HG02938 (cell line): Measurements from ENCODE around the gene ACOXL.

Experiments
- ATAC-seq: cut with Tn5 transposase; IDR thresholded peaks from one replicate; pipeline ENCODE4 v1.9.1; 2021; ENCODE audit warnings: mild to moderate bottlenecking, moderate library complexity; ENCODE audit not compliant: unreplicated experiment

The ACOXL gene

GRCh38 chr2:110790907-110791306 is 58.5 kb downstream of the ACOXL start:
- no peak for ATAC-seq

- ATAC-seq, result no peak
Measured at GRCh38 chr2:110791435-110791834, 59.1 kb downstream of the ACOXL start.

DNA sequence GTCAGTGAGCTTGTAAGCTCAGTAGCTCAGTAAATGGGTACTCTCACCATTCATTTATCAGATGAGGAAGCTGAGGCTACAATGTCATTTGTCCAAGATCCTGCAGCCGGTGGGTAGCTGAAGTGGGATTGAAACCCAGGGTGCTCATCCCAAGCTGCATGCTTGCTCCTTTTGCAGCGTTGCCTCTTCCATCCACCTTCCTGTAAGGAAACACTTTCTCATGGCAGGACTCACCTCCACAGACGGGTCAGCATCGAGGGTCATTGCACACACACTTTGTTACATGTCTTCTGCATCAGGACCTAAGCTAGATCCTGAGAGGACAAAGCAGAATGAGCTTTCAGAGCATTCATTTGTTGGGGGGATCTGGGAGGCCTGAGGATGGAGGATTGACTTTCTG is 60.7 kb downstream of the ACOXL start:
- no peak for ATAC-seq

DNA sequence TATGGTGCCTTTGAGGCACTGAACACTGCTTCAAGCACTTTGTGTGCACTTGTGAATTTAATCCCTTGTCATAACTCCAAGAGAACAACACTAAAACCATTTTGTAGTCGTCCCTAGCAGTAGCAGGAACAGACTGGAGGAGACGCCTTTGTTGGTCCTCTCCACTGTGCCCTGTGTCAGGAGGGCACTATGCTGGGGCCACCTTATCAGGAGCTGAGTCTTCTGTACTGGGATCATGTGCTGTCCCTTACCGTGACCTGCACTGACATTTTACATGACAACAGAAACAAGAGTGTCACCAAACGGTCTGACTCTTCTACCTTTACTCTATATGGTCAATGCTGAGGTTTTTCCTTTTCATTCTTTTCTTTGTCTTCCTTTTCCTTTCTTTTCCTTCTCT is 62.0 kb downstream of the ACOXL start:
- no peak for ATAC-seq

- no peak for ATAC-seq
Measured at GRCh38 chr2:110794951-110795350, 62.6 kb downstream of the ACOXL start.

GRCh38 chr2:110796716-110797301 is 64.4 kb downstream of the ACOXL start:
- ATAC-seq, result no peak

- no peak for ATAC-seq
Measured at GRCh38 chr2:110799376-110799775, 67.0 kb downstream of the ACOXL start.

DNA sequence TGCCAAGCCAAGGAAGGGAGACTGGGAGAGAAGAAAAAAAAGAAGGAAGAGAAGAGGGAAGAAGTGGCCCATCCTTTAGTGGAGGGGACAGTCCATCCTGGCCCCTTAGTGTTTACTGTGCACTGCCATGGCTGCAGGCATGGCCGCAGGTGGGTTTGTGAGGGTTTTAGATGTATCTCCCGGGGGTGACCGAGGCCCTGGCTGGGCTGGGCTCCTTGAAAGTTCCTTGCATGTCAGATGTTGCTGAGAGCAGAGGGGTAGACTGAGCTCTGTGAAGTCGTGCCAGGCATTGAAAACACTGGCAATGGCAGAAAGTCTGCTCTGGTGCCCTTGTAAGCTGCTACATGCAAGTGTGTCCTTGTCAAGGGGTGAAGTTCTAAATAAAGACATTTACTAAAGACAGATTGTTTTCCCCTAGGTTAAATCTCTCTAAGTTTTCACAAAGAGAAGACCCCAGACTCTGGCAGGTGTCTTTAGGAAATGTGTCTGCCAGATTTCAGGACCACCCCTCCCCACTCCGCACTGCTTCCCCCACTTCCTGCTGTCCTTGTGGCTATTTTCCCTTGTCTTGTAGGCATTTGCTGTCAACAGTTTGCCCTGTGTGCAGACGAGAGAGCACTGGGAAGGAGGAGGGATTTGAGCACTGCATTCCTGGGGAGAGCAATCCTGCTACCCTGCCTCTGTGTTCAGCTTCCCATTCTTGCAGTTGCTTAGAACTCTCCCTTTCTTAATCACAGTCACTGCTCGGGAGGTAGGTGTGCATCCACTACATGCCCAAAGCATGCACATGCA is 68.4 kb downstream of the ACOXL start:
- ATAC-seq, result no peak

- no peak for ATAC-seq
Measured at GRCh38 chr2:110802208-110802932, 70.0 kb downstream of the ACOXL start.

DNA sequence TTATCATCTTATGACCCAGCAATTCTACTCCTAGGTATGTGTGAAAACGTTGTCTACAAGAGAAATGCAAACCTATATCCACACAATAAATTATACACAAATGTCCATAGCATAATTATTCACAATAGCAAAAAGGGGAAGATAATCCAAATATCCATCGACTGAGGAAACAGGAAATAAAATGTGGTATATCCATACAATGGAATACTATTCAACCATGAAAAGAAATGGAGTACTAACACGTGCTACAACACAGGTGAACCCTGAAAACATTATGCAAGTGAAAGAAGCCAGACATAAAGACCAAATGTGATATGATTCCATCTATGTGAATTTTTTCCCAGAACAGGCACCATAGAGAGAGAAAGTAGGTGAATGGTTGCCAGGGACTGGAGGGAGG is 72.1 kb downstream of the ACOXL start:
- no peak for ATAC-seq

DNA sequence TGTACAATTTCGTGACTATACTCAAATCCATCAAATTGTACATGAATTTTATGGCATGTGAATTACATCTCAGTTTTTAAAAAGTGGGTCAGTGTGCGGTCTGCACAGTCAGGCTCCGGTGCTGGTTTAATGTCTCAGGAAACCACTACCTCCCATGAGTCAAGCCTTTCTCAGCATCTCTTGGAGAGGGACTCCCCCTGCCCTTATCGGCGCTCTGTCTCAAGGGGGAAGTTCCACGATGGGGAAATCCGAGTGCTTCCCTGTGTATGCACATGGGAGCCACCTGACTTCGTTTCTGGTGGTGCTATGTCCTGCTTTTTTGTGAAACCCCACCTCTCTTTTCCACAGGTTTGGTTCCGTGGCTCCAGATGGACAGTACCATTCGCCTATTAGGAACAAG is 72.5 kb downstream of the ACOXL start:
- peak; percentile 71 for ATAC-seq

GRCh38 chr2:110805894-110806452 is 73.6 kb downstream of the ACOXL start:
- no peak for ATAC-seq

DNA sequence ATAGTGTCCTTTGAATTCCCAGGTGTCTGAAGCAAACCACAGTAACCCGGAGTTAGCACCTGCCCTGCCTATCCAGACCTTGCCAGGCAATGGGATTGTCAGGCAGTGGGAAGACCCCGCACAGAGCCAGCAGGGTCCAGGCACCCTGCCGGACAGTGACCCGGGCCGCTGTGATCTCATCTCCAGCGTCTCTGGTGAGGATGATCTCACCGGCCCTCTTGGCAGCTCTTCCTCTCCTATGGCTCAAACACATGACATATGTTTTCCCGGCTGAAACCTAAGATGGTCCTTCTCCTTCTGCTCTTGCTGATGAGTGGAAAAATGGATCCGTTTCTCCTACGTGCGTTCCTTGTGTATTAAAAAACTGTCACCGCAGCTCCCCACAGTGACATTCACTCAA is 75.1 kb downstream of the ACOXL start:
- no peak for ATAC-seq

GRCh38 chr2:110810404-110810803 is 78.0 kb downstream of the ACOXL start:
- ATAC-seq, result no peak

DNA sequence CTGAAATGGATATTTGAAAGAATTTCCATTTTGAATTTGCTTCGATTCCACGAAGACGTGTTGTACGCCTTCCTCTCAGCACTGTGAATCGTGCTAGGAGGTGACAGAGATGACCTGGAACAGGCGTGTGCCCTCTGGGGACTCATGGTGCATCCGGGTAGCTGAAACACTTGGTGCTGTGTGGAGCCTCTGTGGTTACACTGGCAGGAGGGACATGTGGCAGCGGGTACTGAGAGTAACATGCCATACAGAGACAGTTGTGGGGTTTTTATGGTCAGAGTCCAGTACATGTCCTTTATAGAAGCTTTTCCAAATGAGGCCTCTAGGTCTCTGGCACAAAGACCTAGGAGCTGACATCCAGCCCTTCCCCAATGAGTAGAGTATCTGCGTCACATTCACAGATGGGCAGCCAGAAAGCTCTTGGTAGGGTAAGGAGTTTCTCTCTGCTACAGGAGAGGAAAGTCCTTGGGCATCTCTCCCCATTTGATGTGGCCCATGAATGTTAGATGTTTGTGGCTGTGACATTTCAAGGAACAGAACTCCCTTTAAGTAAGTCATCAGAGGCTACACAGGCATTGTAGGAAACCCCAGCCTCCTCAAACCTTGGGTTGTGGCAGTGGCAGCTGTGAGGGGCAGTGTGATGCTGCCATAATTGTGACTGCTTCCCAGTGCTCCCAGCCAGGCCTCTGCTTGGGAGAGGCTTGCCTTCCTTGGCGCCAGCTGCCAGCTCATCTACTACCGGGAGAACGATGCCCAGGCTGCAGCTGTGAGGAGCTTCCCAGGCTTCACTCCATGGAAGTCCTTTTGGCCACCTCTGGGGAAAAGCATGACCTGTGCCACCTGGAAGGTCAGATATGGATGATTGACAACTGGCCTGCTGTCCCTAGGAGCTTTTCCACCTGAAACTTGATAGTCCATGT is 80.6 kb downstream of the ACOXL start:
- ATAC-seq, result no peak

GRCh38 chr2:110813896-110814295 is 81.5 kb downstream of the ACOXL start:
- ATAC-seq, result no peak

GRCh38 chr2:110815938-110816337 is 83.6 kb downstream of the ACOXL start:
- ATAC-seq, result no peak

DNA sequence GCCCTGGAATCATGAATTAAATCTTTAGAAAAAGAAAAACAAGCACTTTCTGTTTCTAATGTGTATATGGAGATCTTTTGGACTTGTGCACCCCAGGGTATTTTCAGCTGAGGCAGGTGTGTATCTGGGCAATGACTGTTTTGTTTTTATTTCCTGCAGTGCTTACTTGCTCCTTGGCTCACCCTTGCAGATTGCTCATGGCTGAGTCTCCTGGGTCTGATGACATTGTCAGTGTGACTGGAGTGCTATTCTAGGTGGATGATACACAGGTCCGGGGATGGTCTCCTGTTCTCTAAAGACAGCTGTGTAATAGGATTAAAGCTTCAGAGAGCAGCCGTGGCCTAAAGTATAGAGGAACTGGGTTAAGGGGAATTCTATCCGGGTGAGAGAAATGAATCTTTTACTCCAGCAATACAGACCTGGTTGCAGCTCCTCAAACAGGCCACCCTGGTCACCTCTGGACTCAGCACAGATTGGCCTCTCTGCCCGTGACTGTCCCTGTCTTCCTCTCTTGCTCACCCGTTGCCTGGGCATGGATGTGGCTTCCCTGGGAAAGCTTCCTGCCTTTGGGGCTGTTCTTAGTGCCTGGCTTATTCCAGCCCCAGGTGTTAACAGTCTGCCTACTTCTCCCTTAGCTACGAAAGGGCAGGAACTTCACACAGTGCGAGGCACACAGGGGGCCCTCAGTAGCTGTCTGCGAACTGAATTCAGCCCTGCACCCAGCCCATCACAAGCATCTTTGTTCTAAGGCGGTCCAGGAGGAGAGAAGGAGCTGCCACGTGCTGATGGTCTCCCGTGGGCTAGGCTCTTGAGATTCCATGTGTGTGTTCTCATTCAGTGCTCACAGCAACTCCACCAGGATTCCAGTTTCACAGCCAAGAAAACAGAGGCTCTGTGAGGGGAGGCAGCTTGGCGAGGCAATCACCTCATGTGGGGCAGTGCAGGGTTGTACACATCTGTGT is 84.3 kb downstream of the ACOXL start:
- ATAC-seq, result no peak

DNA sequence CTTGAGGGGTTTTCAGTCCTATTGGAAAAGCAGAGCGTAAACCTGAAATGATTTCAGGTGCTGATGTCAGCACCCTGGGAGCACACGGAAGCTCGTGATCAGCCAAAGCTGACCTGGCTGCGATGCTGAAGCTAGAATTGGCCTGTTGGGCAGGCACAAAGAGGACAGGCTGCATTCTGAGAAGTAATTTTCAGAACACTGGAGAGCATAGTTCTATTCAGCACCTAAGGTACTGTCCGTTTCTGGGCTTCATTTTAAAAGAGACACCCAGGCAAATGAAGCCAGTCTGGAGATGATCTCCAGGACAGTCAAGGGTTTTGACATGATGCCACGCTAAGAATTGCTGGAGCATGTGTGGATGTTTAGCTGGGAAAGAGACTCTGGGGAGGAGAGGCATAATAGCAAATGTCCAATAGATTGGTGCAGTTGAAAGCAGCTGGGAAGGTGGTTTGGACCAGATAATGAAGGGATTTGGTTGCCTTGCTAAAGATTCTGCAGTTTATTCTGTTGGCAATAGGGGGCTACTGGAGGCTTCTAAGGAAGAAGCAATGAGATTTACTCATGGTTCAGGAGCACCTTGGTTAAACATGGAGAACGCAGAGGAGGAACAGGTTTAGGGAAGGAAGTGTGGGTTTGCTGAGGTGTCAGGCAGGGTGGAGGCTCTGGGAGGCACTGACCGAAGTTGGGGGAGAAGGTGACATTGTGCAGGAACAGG is 86.6 kb downstream of the ACOXL start:
- ATAC-seq, result no peak
